D721Med (cell line): ENCODE measurements around the gene STOML1.

Experiments used
- DNase-seq: peaks from one replicate; pipeline ENCODE4 v3.0.0; 2011; ENCODE audit warnings: low spot score; ENCODE audit not compliant: insufficient read length
- FAIRE-seq: peaks from 2 replicates; lab custom pipeline; 2011; peaks lifted over from hg19 to GRCh38; lab: Jason Lieb, UNC
- TF ChIP-seq, protein P1 (sequence below): IDR thresholded peaks from 2 replicates; pipeline ENCODE4 v1.5.1; 2012; ENCODE audit warnings: mild to moderate bottlenecking, control low read depth; ENCODE audit not compliant: insufficient read depth; ENCODE audit errors: missing control alignments

Gene STOML1

DNA sequence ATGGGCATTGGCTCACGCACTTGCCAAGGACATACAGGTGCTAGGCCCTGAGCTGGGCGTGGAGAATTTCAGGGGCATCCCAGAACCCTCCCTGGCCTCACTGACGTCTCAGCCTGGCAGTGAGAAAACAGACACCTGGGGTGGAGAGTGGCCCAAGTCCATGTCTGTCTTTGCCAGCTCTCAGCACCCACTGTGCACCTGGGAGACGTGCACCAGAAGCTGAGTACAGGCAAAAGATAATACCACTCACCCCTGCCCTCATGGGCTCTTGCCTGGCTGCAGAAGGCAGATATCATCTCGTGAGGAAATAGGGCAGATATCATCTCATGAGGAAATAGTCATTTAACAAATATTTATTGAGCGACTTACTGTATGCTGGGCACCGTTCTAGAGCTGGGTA lies 57.8 kb downstream of the STOML1 start:
- TF ChIP-seq, protein P1, sequence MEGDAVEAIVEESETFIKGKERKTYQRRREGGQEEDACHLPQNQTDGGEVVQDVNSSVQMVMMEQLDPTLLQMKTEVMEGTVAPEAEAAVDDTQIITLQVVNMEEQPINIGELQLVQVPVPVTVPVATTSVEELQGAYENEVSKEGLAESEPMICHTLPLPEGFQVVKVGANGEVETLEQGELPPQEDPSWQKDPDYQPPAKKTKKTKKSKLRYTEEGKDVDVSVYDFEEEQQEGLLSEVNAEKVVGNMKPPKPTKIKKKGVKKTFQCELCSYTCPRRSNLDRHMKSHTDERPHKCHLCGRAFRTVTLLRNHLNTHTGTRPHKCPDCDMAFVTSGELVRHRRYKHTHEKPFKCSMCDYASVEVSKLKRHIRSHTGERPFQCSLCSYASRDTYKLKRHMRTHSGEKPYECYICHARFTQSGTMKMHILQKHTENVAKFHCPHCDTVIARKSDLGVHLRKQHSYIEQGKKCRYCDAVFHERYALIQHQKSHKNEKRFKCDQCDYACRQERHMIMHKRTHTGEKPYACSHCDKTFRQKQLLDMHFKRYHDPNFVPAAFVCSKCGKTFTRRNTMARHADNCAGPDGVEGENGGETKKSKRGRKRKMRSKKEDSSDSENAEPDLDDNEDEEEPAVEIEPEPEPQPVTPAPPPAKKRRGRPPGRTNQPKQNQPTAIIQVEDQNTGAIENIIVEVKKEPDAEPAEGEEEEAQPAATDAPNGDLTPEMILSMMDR = no peak
- DNase-seq (no peak), FAIRE-seq (no peak)

DNA sequence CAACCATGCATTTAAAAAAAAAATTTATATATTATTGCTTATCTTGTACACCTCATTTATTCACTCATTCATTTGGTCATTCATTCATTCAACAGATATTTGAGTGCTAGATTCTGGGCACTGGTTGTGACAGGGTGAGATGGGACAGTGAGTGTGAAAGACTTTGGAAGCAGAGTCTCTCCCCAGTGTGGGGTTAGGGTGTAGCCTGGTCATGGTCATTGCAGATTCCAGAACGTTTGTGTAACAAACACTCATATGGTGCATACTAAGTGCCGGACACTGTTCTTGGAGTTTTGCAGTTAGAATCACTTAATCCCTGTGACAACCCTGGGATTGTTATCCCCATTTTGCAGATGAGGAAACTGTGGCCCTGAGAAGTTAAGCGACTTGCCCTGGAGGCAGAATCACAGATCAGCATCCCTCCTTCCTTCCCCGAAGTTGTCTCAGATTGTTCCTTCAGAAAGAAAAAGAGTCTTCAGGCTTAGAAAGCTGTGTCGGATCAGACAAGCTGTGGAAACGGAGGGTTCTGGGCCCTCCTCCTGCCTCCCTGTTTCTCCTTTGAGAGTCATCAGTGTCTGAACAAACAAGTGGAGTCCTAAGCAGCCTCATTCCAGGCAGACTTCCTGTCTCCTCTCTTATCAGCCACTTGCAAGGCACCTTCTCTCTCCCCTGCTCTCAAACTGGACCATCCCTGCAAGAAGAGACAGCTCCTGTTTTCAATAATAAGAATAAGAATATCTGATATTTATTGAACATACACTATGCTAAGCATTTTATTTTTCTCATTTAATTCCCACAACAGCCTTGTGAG lies 59.5 kb downstream of the STOML1 start:
- DNase-seq (no peak), FAIRE-seq (no peak)
- TF ChIP-seq, protein P1 = no peak

DNA sequence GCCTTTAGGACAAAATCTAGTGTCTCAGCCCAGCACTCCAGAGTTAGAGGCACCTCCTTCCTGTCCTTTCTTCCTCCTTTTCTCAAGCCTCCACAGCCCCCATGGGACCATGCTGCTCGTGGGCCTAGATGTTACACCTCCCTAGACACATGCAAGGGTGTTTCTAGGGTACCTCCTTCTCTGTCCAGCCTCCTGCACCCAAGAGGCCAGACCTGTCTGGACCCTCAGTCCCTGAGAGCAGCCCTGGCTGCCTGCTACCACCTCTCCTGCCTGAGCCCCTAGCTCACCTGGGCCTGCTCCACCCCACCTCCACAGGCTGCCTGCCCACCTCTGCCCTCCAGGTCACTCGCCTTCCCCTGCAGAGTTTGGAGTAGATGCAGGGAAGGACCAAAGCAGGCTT lies 60.7 kb downstream of the STOML1 start:
- DNase-seq (no peak), FAIRE-seq (no peak)
- TF ChIP-seq, protein P1 = no peak

DNA sequence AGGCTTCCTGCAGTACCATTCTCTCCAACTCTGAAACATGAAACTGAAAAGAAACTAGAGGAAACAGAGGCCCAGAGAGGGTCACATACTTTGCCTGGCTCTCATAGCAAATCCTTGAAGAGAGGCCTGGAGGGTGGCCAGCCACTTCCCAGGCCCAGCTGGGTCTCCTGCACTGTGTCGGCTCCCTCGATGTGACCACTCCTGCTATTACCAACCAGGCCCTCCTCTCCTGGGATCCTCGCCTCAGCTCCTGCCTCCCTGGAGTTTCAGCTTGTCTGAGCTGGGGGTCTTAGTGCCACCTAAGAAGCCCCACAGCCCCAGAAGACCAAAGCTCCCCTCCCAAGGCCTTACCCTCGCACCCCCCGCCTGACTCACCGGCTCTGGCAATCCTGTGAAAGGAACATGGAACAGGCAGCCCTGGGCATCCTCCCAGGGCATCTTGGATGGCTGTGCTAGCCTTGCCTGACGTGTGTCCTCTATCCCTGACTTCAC lies 61.3 kb downstream of the STOML1 start:
- FAIRE-seq (no peak), DNase-seq (no peak)
- TF ChIP-seq, protein P1 = no peak

DNA sequence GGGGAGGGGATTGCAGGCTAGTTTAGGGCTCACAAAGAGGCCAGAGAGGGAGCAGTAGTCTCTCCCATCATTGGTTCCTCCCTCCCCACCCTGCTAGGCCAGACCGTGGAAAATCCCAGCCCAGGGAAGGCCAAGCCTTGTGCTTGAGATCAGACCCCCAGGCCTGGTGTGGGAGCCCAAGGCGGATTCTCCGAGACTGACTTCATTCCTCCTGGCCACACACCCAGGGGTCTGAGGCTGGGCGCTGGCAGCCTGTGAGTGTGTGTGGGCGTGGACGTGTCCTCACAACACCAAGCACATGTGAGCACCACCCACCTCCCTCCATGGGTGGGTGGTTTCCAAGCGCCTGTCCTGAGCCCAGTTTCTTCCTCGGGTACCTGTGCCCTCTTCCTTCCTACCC lies 61.7 kb downstream of the STOML1 start:
- DNase-seq (no peak), FAIRE-seq (no peak)
- TF ChIP-seq, protein P1 = no peak

DNA sequence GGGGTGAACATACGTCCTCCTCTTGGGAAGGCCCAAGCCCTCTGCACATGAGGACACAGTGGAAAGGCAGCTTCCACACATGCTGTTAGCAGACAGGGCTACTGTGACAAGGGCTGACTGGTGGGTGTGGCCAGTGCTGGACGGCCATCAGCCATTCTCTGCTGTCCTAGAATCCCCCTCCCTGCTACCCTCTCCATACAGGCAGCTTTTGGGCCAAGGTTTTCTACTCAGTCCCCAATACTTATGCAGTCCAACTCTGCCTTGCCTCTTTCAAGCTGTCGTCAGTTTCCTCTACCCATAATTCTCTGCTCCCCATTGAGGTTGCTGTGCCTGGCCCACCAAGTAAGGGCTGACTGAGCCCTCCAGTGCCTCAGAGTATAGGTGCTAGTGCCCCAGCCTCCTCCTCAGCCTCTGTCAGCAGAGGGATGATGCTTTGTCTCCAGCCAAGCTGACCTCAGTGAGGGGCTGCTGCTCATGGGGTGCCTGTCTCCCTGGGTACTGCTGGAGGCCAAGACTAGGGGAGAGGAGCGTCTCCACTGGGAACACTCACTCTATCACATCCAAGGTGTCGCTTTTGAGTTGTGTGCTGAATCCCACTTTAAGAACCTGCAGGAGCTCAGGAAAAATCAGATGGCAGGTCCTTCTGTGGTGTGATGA lies 63.0 kb downstream of the STOML1 start:
- TF ChIP-seq, protein P1 = no peak
- DNase-seq (no peak), FAIRE-seq (no peak)
